Measurements from ENCODE around the gene EEPD1. TPM values are rescaled to one million over a fixed set of nuclear protein-coding genes. Genes with fewer than 3 reads are reported as not detected.

EEPD1 gene
- total RNA-seq, 1 donor from 2014 or later, result 0.64 TPM

GRCh38 chr7:36312064-36312914, 159.2 kb downstream of the EEPD1 start:
- Mint-ChIP-seq H3K4me3 (no peak overlapping the region), H3K27ac (no peak overlapping the region), H3K36me3 (ENCODE audit: low read depth) (no peaks in the 10 kb centered on the region), H3K9me3 (no peaks in the 10 kb centered on the region), H3K27me3 (no peaks in the 10 kb centered on the region), H3K4me1 (peaks cover 2% of the 10 kb centered on the region)
- TF ChIP-seq, protein P1, sequence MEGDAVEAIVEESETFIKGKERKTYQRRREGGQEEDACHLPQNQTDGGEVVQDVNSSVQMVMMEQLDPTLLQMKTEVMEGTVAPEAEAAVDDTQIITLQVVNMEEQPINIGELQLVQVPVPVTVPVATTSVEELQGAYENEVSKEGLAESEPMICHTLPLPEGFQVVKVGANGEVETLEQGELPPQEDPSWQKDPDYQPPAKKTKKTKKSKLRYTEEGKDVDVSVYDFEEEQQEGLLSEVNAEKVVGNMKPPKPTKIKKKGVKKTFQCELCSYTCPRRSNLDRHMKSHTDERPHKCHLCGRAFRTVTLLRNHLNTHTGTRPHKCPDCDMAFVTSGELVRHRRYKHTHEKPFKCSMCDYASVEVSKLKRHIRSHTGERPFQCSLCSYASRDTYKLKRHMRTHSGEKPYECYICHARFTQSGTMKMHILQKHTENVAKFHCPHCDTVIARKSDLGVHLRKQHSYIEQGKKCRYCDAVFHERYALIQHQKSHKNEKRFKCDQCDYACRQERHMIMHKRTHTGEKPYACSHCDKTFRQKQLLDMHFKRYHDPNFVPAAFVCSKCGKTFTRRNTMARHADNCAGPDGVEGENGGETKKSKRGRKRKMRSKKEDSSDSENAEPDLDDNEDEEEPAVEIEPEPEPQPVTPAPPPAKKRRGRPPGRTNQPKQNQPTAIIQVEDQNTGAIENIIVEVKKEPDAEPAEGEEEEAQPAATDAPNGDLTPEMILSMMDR (IDR thresholded peaks at IDR 0.05), result no peak
- DNase-seq (no peak), ATAC-seq (ENCODE audit: low read depth) (peak; percentile 34)
- ChIA-PET CTCF (no interaction called here), POLR2A (no interaction called here)
- intact Hi-C loops (cut with micrococcal nuclease), result loop anchor here (10.0 kb wide), 1 partner anchor 883 kb away; no protein-coding TSS in a partner anchor

DNA sequence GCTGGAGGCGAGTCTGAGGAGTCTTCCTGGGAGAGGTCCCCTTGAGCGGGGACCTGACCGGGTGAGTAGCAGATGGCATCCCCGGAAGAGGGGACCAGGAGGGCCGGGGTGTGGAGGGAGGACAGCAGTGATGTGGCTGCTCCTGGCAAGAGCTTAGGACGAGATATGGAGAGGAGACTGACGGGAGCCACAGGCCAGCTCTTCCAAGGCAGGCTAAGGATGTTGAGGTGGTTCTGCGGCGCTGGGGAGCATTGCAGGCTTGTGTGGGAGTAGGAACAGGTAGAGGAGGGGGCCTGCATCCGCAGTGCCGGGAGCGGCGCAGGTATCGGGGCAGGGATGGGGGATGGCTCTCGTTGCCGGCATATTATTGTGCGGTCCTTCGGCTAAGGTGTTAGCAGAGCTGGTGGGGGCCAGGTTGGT, 159.9 kb downstream of the EEPD1 start:
- Mint-ChIP-seq H3K4me3 (no peak overlapping the region), H3K27me3 (no peaks in the 10 kb centered on the region), H3K27ac (no peak overlapping the region), H3K9me3 (no peaks in the 10 kb centered on the region), H3K4me1 (peaks cover 2% of the 10 kb centered on the region), H3K36me3 (ENCODE audit: low read depth) (no peaks in the 10 kb centered on the region)
- DNase-seq (no peak), ATAC-seq (ENCODE audit: low read depth) (no peak)
- CTCF ChIA-PET, result no interaction called here
- intact Hi-C loops (cut with micrococcal nuclease), result loop anchor here (10.0 kb wide), 1 partner anchor 882 kb away; no protein-coding TSS in a partner anchor
- POLR2A ChIA-PET, result no interaction called here
- TF ChIP-seq, protein P1 (IDR thresholded peaks at IDR 0.05), result no peak

GRCh38 chr7:36313607-36314006, 160.6 kb downstream of the EEPD1 start:
- no peak for DNase-seq
- Mint-ChIP-seq H3K4me1 (peaks cover 2% of the 10 kb centered on the region), H3K9me3 (no peaks in the 10 kb centered on the region), H3K36me3 (ENCODE audit: low read depth) (no peaks in the 10 kb centered on the region), H3K27me3 (no peaks in the 10 kb centered on the region), H3K27ac (no peak overlapping the region), H3K4me3 (no peak overlapping the region)
- TF ChIP-seq, protein P1 (IDR thresholded peaks at IDR 0.05), result no peak
- intact Hi-C loops (cut with micrococcal nuclease), result loop anchor here (10.0 kb wide), 1 partner anchor 881 kb away; no protein-coding TSS in a partner anchor
- ChIA-PET POLR2A (no interaction called here), CTCF (no interaction called here)
- no peak for ATAC-seq (ENCODE audit: low read depth)

GRCh38 chr7:36314491-36314890, 161.4 kb downstream of the EEPD1 start:
- ATAC-seq (ENCODE audit: low read depth) (no peak), DNase-seq (no peak)
- H3K4me3 Mint-ChIP-seq, result no peak overlapping the region
- CTCF ChIA-PET, result no interaction called here
- H3K27me3 Mint-ChIP-seq, result no peaks in the 10 kb centered on the region
- POLR2A ChIA-PET, result no interaction called here
- TF ChIP-seq, protein P1 (IDR thresholded peaks at IDR 0.05), result no peak
- H3K36me3 Mint-ChIP-seq (ENCODE audit: low read depth), result no peaks in the 10 kb centered on the region
- H3K4me1 Mint-ChIP-seq, result peaks cover 2% of the 10 kb centered on the region
- no peaks in the 10 kb centered on the region for H3K9me3 Mint-ChIP-seq
- no peak overlapping the region for H3K27ac Mint-ChIP-seq
- intact Hi-C loops (cut with micrococcal nuclease), result loop anchor here (10.0 kb wide), 1 partner anchor 880 kb away; no protein-coding TSS in a partner anchor

GRCh38 chr7:36315309-36315944, 162.4 kb downstream of the EEPD1 start:
- Mint-ChIP-seq H3K9me3 (no peaks in the 10 kb centered on the region), H3K27me3 (no peaks in the 10 kb centered on the region), H3K27ac (no peak overlapping the region), H3K36me3 (ENCODE audit: low read depth) (no peaks in the 10 kb centered on the region), H3K4me3 (no peak overlapping the region), H3K4me1 (peaks cover 2% of the 10 kb centered on the region)
- CTCF ChIA-PET, result interaction anchor here (0.6 to 1.4 kb wide), 2 partner anchors 10 to 890 kb away, joined by 3 read pairs; no protein-coding TSS in a partner anchor
- POLR2A ChIA-PET, result no interaction called here
- ATAC-seq (ENCODE audit: low read depth) (no peak), DNase-seq (no peak)
- TF ChIP-seq, protein P1 (IDR thresholded peaks at IDR 0.05), result no peak
- intact Hi-C loops (cut with micrococcal nuclease), result loop anchor here (10.0 kb wide), 1 partner anchor 879 kb away; no protein-coding TSS in a partner anchor
